Suprapubic skin (tissue), 4 donors: ENCODE data around the gene CDH13.

ENCODE experiments used
- CTCF ChIP-seq, 2 donors: fragments of 200-600 bp in 1 of 2; fragments of 450-650 bp in 1 of 2; sonication (generic) in 1 of 2; IDR thresholded peaks; one replicate each; pipeline ENCODE4 v1.5.1; 2016 to 2019; ENCODE audit warnings: antibody characterized with exemption in 2 of 2, mild to moderate bottlenecking in 1 of 2, moderate library complexity in 1 of 2
- EP300 ChIP-seq: sonication (generic); formaldehyde crosslinking; IDR thresholded peaks from one replicate; pipeline ENCODE4 v1.6.1; 2017; ENCODE audit warnings: antibody characterized with exemption
- POLR2A ChIP-seq, 2 donors: fragments of 450-650 bp; IDR thresholded peaks; one replicate each; pipeline ENCODE4 v1.6.1; 2017; ENCODE audit warnings: antibody characterized with exemption in 2 of 2, mild to moderate bottlenecking in 2 of 2, moderate library complexity in 2 of 2
- POLR2AphosphoS5 ChIP-seq, 3 donors: sonication (generic); formaldehyde crosslinking; IDR thresholded peaks; one replicate each; pipeline ENCODE4 v1.6.1; 2017; ENCODE audit warnings: antibody characterized with exemption in 3 of 3

GRCh38 chr16:83285921-83286320 is 659.2 kb downstream of the CDH13 start:
- TF ChIP-seq CTCF (IDR thresholded peaks at IDR 0.05): no peak
- TF ChIP-seq POLR2A (IDR thresholded peaks at IDR 0.05): no peak
- TF ChIP-seq POLR2AphosphoS5 (IDR thresholded peaks at IDR 0.05): no peak
- TF ChIP-seq EP300: no peak
